Panc1 (cell line): ENCODE results near the gene UBE2U.

Experiments used
- POLR2AphosphoS5 ChIP-seq: IDR thresholded peaks from 2 replicates; pipeline ENCODE4 v1.6.1; 2012; ENCODE audit warnings: mild to moderate bottlenecking, low read depth, low read length, moderate library complexity
- TCF7L2 ChIP-seq: IDR thresholded peaks from 2 replicates; pipeline ENCODE4 v1.6.1; 2011; ENCODE audit warnings: mild to moderate bottlenecking, low read depth, low read length, inconsistent platforms
- TF ChIP-seq, protein P1 (sequence below): fragments of 450-650 bp; IDR thresholded peaks from 2 replicates; pipeline ENCODE4 v1.5.1; 2017; ENCODE audit warnings: mild to moderate bottlenecking

DNA sequence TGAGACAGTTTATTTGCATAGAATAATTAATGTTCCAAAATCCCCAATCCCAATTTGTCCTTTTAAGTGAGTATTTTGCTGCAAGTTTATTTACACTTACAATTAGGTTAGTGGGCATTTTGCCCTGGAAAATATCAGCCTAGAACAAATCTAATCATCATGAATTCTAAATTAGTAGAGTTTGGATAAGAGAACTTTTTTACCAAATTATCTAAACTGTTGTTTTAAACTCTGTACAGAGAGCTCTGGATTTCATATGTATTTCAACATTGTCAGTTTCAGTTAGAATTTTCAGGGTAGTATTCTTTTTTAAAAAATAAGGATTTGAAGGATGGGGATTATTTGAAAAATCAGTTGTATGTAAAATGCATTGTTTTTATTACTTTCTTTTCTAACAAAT lies 27.8 kb upstream of the UBE2U start:
- TF ChIP-seq, protein P1, sequence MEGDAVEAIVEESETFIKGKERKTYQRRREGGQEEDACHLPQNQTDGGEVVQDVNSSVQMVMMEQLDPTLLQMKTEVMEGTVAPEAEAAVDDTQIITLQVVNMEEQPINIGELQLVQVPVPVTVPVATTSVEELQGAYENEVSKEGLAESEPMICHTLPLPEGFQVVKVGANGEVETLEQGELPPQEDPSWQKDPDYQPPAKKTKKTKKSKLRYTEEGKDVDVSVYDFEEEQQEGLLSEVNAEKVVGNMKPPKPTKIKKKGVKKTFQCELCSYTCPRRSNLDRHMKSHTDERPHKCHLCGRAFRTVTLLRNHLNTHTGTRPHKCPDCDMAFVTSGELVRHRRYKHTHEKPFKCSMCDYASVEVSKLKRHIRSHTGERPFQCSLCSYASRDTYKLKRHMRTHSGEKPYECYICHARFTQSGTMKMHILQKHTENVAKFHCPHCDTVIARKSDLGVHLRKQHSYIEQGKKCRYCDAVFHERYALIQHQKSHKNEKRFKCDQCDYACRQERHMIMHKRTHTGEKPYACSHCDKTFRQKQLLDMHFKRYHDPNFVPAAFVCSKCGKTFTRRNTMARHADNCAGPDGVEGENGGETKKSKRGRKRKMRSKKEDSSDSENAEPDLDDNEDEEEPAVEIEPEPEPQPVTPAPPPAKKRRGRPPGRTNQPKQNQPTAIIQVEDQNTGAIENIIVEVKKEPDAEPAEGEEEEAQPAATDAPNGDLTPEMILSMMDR: no peak
- TF ChIP-seq POLR2AphosphoS5 (no peak), TCF7L2 (no peak)
